GM12878 (cell line): ENCODE data around the gene HIVEP2. TPM values are rescaled to one million over a fixed set of nuclear protein-coding genes. Genes with fewer than 3 reads are reported as not detected.

Source experiments
- ATAC-seq: fragments of 200-7000 bp; cut with Tn5 transposase; 3 replicates; pipeline ENCODE4 v1.9.1; 2020; ENCODE audit warnings: mild to moderate bottlenecking, moderate library complexity
- BruUV-seq: library from RNA; stranded (reverse); fragments of 400-500 nt; replicated peaks from 2 replicates; lab custom pipeline; 2021; lab: Mats Ljungman, UMichigan
- CTCF ChIA-PET: fragments of 300-600 bp; sonication (Branson Sonifier 250); formaldehyde crosslinking; extraction: SDS; loops from one replicate; lab custom pipeline; 2021; ENCODE audit warnings: inconsistent platforms; lab: Yijun Ruan, JAX
- POLR2A ChIA-PET: fragments of 350-600 bp; formaldehyde crosslinking; extraction: SDS; loops from one replicate; lab custom pipeline; 2021; ENCODE audit warnings: inconsistent platforms; lab: Charles Lee
- RAD21 ChIA-PET: fragments of 300-600 bp; sonication (Branson Sonifier 250); formaldehyde crosslinking; loops from one replicate; lab custom pipeline; 2023; ENCODE audit warnings: antibody characterized with exemption; ENCODE audit not compliant: unreplicated experiment; lab: Charles Lee
- SMC1A ChIA-PET: fragments of 300-600 bp; sonication (Branson Sonifier 250); formaldehyde crosslinking; loops from one replicate; lab custom pipeline; 2023; ENCODE audit not compliant: unreplicated experiment, uncharacterized antibody; lab: Charles Lee
- DNase-seq: peaks from one replicate; pipeline ENCODE4 v3.0.0-alpha.2; 2011; ENCODE audit warnings: low read depth, low spot score
- FAIRE-seq: peaks from 3 replicates; lab custom pipeline; 2011; peaks lifted over from hg19 to GRCh38; lab: Jason Lieb, UNC
- H2AFZ ChIP-seq: 2 replicates; pipeline ENCODE4 v1.6.0; 2011; ENCODE audit warnings: low read depth, low read length, control low read depth; ENCODE audit not compliant: control insufficient read depth
- H3K27ac ChIP-seq: 2 replicates; pipeline ENCODE4 v1.5.1; 2011; ENCODE audit warnings: control low read depth; ENCODE audit not compliant: control insufficient read depth, insufficient read depth
- H3K27me3 ChIP-seq, 2 experiments: replicated peaks in 1 of 2; 2 replicates each; pipeline versions ENCODE4 v1.6.0 to v1.6.1; 2011; ENCODE audit warnings: low read length in 1 of 2; ENCODE audit not compliant: control insufficient read depth in 2 of 2, insufficient read depth in 2 of 2
- H3K36me3 ChIP-seq, 2 experiments: 2 replicates each; pipeline ENCODE4 v1.5.1; 2011; ENCODE audit warnings: low read length in 1 of 2; ENCODE audit not compliant: control insufficient read depth in 2 of 2, insufficient read depth in 2 of 2
- H3K4me1 ChIP-seq: 2 replicates; pipeline ENCODE4 v1.6.1; 2011; ENCODE audit warnings: mild to moderate bottlenecking, low read length, moderate library complexity, mixed read lengths; ENCODE audit not compliant: control insufficient read depth, insufficient read depth
- H3K4me2 ChIP-seq: 2 replicates; pipeline ENCODE4 v1.6.0; 2011; ENCODE audit warnings: control low read depth; ENCODE audit not compliant: control insufficient read depth, insufficient read depth
- H3K4me3 ChIP-seq: fragments of 200-600 bp; sonication (generic); 2 replicates; pipeline ENCODE4 v1.5.1; 2016
- H3K79me2 ChIP-seq: 2 replicates; pipeline ENCODE4 v1.6.0; 2011; ENCODE audit warnings: low read length; ENCODE audit not compliant: control insufficient read depth, insufficient read depth
- H3K9ac ChIP-seq: 2 replicates; pipeline ENCODE4 v1.8.0; 2011; ENCODE audit warnings: low read length, control low read depth, mixed read lengths; ENCODE audit not compliant: control insufficient read depth, insufficient read depth
- H3K9me3 ChIP-seq: replicated peaks from 3 replicates; pipeline ENCODE4 v1.5.1; 2011; ENCODE audit warnings: mild to moderate bottlenecking, low read length; ENCODE audit not compliant: control insufficient read depth, insufficient read depth
- H4K20me1 ChIP-seq: 2 replicates; pipeline ENCODE4 v1.6.0; 2011; ENCODE audit not compliant: control insufficient read depth, insufficient read depth
- CEBPB ChIP-seq, 2 experiments: fragments of 150-350 bp in 1 of 2; IDR thresholded peaks; 2 replicates each; pipeline ENCODE4 v1.6.1; 2012 to 2014; ENCODE audit warnings: low read depth in 2 of 2, low read length in 2 of 2, borderline replicate concordance in 1 of 2, inconsistent platforms in 1 of 2
- CHD4 ChIP-seq: fragments of 200-600 bp; sonication (generic); IDR thresholded peaks from 2 replicates; pipeline ENCODE4 v1.6.1; 2016; ENCODE audit warnings: mild to moderate bottlenecking
- FOXK2 ChIP-seq: fragments of 450-650 bp; IDR thresholded peaks from 2 replicates; pipeline ENCODE4 v1.6.1; 2017; ENCODE audit warnings: mild to moderate bottlenecking, moderate library complexity
- MEF2B ChIP-seq: fragments of 450-650 bp; IDR thresholded peaks from 2 replicates; pipeline ENCODE4 v1.6.1; 2018; ENCODE audit warnings: mild to moderate bottlenecking, moderate library complexity; ENCODE audit not compliant: partially characterized antibody, poor library complexity, severe bottlenecking
- NFXL1 ChIP-seq: fragments of 450-650 bp; IDR thresholded peaks from 2 replicates; pipeline ENCODE4 v1.6.1; 2017; ENCODE audit warnings: antibody characterized with exemption, mild to moderate bottlenecking, borderline replicate concordance
- SMAD1 ChIP-seq: fragments of 450-650 bp; IDR thresholded peaks from 2 replicates; pipeline ENCODE4 v1.6.1; 2018; ENCODE audit warnings: mild to moderate bottlenecking, low read depth; ENCODE audit not compliant: partially characterized antibody
- SREBF1 ChIP-seq: IDR thresholded peaks from 2 replicates; pipeline ENCODE4 v1.6.1; 2012; ENCODE audit warnings: mild to moderate bottlenecking, low read length
- TCF12 ChIP-seq: IDR thresholded peaks from 2 replicates; pipeline ENCODE4 v1.6.1; 2011; ENCODE audit warnings: low read depth, mild to moderate bottlenecking, low read length
- USF1 ChIP-seq: IDR thresholded peaks from 2 replicates; pipeline ENCODE4 v1.6.1; 2011; ENCODE audit warnings: borderline replicate concordance, low read depth, mild to moderate bottlenecking, moderate library complexity, mixed read lengths, low read length; ENCODE audit not compliant: insufficient read depth; ENCODE audit errors: extremely low read length
- YY1 ChIP-seq: IDR thresholded peaks from 2 replicates; pipeline ENCODE4 v1.6.1; 2011; ENCODE audit warnings: low read depth, mild to moderate bottlenecking, low read length
- ZSCAN29 ChIP-seq: fragments of 450-650 bp; IDR thresholded peaks from 2 replicates; pipeline ENCODE4 v1.6.1; 2017; ENCODE audit warnings: mild to moderate bottlenecking, moderate library complexity
- WGBS: methylation state at CpG from one replicate; pipeline ENCODE4 v1.1.6; 2016; ENCODE audit warnings: low lambda C conversion rate; ENCODE audit not compliant: insufficient replicate concordance, insufficient coverage; ENCODE audit errors: missing lambda C conversion rate; 5-methylcytosine and 5-hydroxymethylcytosine counted together
- in situ Hi-C: fragments of 300-500 bp; cut with MboI; formaldehyde crosslinking; loops from 9 replicates; pipeline ENCODE4 v1.14.3; 2018; ENCODE audit warnings: mixed read lengths
- intact Hi-C: fragments of 100-400 bp; cut with micrococcal nuclease; formaldehyde crosslinking; loops from one replicate; pipeline ENCODE4 v1.14.2; 2022; ENCODE audit not compliant: unreplicated experiment
- polyA plus RNA-seq, 11 experiments: library from polyadenylated mRNA; depleted of rRNA in 4 of 11; unstranded in 6 of 11; stranded (reverse) in 5 of 11; fragments of >200 nt; fragmentation: Nextera tagmentation in 4 of 11; fragmentation: Illumina TruSeq in 1 of 11; extraction: Ambion mirVana in 4 of 11; extraction: Trizol in 1 of 11; gene quantifications; 1 replicate in 1 of 11; 2 replicates in 10 of 11; pipeline versions ENCODE4 v1.2.1 to v1.2.3, GENCODE V29; 2011 to 2016; ENCODE audit warnings: inconsistent platforms in 2 of 11, missing spikeins in 2 of 11, low read depth in 1 of 11
- total RNA-seq, 4 experiments: library from RNA; depleted of rRNA in 3 of 4; stranded (reverse); fragments of >200 nt in 3 of 4; fragmentation: Illumina TruSeq in 1 of 4; extraction: Trizol in 1 of 4; gene quantifications; 2 replicates each; pipeline versions ENCODE4 v1.2.1 to v1.2.3, GENCODE V29; 2013 to 2021

HIVEP2 gene
- total and polyA plus RNA-seq, 10 of the 15 experiments (the other 5 are each of a cell fraction or from before 2014, with no cell fraction given): 1.2 to 15.7 (median 10.2) TPM

DNA sequence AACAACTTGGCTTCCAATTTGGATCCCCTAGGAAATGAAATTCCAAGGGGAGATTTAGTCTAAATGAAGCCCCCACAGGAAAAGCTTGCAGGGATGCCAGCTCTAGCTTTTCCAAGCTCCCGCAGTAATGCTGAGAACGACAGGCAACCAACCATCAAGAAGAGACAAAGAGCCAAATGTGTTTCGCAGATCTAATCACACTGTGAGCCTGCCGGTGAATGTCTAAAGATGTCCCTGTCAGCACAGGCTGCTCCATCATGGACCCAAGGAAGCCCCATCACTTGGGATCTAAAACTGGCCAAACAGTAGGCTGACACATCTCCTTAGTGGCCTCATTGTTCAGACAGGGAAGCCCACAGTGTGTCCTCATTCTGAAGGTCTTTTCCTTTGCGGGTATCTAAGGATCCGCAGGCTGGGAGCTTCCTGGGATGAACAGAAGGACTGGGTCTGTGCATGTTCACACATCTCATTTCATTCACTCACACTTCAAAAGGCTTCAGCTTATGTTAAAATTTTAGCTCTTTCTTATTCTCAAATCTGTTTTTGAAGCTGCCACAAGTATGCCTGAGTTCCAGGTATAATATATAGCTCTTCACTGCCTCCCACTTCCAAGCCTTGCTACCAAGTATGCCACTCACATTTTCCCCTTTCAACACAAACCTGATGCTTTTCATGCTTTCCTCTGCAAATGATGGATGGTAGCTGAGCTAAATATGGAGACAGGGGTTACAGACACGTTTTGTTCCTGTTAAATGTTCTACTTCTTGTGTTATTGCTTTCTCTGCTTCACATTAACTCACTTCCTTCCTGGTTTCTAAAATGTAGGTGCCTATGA, 229.8 kb downstream of the HIVEP2 start:
- H2AFZ ChIP-seq: no peak overlapping the region; the same call in 1 of the 2 replicates
- TF ChIP-seq ZSCAN29 (no peak), NFXL1 (no peak), YY1 (no peak), CHD4 (no peak), FOXK2 (no peak), SREBF1 (no peak)
- 84% methylated on average over 7 of the region's 7 CpGs for WGBS
- no peaks in the 10 kb centered on the region for H3K27me3 ChIP-seq
- H3K27ac ChIP-seq: no peak overlapping the region
- DNase-seq (no peak), ATAC-seq (peak; percentile 32; the same call in 1 of the 3 replicates), FAIRE-seq (no peak)
- H3K4me3 ChIP-seq: no peak overlapping the region
- H3K4me1 ChIP-seq: no peaks in the 10 kb centered on the region
- in situ Hi-C loops (no loop called here), intact Hi-C loops (no loop called here)
- ChIA-PET SMC1A (interaction anchor here (0.9 to 2.2 kb wide), 11 partner anchors 8 to 560 kb away, joined by 3 to 10 read pairs (median 4); no protein-coding TSS in a partner anchor), CTCF (interaction anchor here (0.6 to 1.2 kb wide), 5 partner anchors 9 to 311 kb away, joined by 3 read pairs; no protein-coding TSS in a partner anchor), POLR2A (interaction anchor here (1.2 kb wide), 1 partner anchor 16 kb away, joined by 4 read pairs; no protein-coding TSS in a partner anchor), RAD21 (interaction anchor here (1.1 to 1.3 kb wide), 3 partner anchors 17 to 22 kb away, joined by 3 to 4 read pairs (median 3); no protein-coding TSS in a partner anchor)
- no peaks in the 10 kb centered on the region for H3K79me2 ChIP-seq
- no TSS peak for BruUV-seq
- H3K4me2 ChIP-seq: no peak overlapping the region
- no peak overlapping the region for H3K9ac ChIP-seq
- H3K36me3 ChIP-seq: no peaks in the 10 kb centered on the region
- H4K20me1 ChIP-seq: no peaks in the 10 kb centered on the region
- H3K9me3 ChIP-seq: peaks cover 2% of the 10 kb centered on the region; the same call in 2 of the 3 replicates

- ChIA-PET RAD21 (no interaction called here), CTCF (interaction anchor here (2.0 kb wide), 1 partner anchor 22 kb away, joined by 4 read pairs; no protein-coding TSS in a partner anchor), SMC1A (interaction anchor here (1.3 to 1.4 kb wide), 2 partner anchors 10 to 23 kb away, joined by 3 read pairs; no protein-coding TSS in a partner anchor), POLR2A (interaction anchor here (1.0 kb wide), 1 partner anchor 12 kb away, joined by 3 read pairs; no protein-coding TSS in a partner anchor)
- no peak for FAIRE-seq
- BruUV-seq: no TSS peak
- no peaks in the 10 kb centered on the region for H4K20me1 ChIP-seq
- no peak overlapping the region for H3K4me3 ChIP-seq
- no peak for DNase-seq
- intact Hi-C loops (no loop called here), in situ Hi-C loops (no loop called here)
- no peak overlapping the region for H3K9ac ChIP-seq
- TF ChIP-seq SMAD1 (no peak), MEF2B (no peak), CEBPB (IDR thresholded peaks at IDR 0.05; ENCODE audit: borderline replicate concordance in 1 of 2, low read depth in 2 of 2, low read length in 2 of 2) (no peak), TCF12 (no peak), USF1 (no peak)
- H3K9me3 ChIP-seq: peaks cover 2% of the 10 kb centered on the region; the same call in 2 of the 3 replicates
- H3K4me2 ChIP-seq: no peak overlapping the region
- H3K27ac ChIP-seq: no peak overlapping the region
- WGBS: 75% methylated on average over 4 of the region's 4 CpGs
- H3K36me3 ChIP-seq: no peaks in the 10 kb centered on the region
- H3K27me3 ChIP-seq: no peaks in the 10 kb centered on the region
- H2AFZ ChIP-seq: no peak overlapping the region
- no peaks in the 10 kb centered on the region for H3K4me1 ChIP-seq
- H3K79me2 ChIP-seq: no peaks in the 10 kb centered on the region
- ATAC-seq: no peak
These were observed 231.0 kb downstream of the HIVEP2 start for GRCh38 chr6:142713959-142714358.
